ENCODE data around the gene EHD4.

The EHD4 gene

DNA sequence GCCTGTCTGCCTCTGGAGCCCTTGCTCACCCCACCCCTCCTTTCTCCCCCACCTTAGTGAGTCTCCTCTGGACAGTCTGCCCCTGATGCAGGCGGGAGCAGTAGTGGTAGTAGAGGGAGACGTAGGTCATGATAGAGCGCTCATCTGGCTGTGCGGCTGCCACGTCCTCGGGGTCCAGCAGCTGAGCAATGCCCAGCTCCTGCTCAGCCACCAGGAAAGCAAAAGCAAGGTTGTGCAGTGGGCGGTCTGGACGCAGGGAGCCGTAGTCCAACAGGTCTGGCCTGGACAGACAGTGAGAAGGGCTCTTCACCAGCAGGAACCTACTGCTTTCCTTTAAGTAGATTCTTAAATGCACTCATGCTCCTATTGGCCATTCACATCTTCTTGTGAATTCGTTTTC lies 85.2 kb downstream of the EHD4 start:
- TF ChIP-seq POLR2AphosphoS5 (IDR thresholded peaks at IDR 0.05; ENCODE audit: low read depth, low read length) (no peak), POLR2A (IDR thresholded peaks at IDR 0.05; ENCODE audit: low read depth, low read length) (no peak), TAF1 (IDR thresholded peaks at IDR 0.05; ENCODE audit: borderline replicate concordance, low read depth, low read length) (no peak)
- DNase-seq (ENCODE audit: insufficient read length) (no peak), FAIRE-seq (no peak)

DNA sequence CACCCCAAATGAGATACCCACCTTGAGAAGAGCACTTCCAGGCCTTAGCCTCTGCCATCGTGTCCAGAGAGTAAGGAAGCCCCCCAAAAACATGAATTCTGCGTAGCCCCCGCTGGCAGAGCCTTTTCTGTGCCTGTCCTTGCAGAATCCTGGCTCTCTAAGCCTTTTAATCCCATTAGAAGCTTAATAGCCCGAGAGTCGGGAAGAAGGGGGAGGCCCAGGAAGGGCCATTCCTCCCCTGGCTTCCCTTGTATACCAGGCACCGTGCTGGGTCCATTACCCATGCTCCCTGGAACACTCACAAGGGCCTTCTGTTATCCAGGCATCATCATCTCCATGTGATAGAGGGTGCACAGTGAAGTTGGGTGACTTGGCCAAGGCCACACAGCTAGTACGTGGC lies 85.6 kb downstream of the EHD4 start:
- DNase-seq (ENCODE audit: insufficient read length) (no peak), FAIRE-seq (no peak)
- TF ChIP-seq POLR2A (IDR thresholded peaks at IDR 0.05; ENCODE audit: low read depth, low read length) (no peak), TAF1 (IDR thresholded peaks at IDR 0.05; ENCODE audit: borderline replicate concordance, low read depth, low read length) (no peak), POLR2AphosphoS5 (IDR thresholded peaks at IDR 0.05; ENCODE audit: low read depth, low read length) (no peak)

DNA sequence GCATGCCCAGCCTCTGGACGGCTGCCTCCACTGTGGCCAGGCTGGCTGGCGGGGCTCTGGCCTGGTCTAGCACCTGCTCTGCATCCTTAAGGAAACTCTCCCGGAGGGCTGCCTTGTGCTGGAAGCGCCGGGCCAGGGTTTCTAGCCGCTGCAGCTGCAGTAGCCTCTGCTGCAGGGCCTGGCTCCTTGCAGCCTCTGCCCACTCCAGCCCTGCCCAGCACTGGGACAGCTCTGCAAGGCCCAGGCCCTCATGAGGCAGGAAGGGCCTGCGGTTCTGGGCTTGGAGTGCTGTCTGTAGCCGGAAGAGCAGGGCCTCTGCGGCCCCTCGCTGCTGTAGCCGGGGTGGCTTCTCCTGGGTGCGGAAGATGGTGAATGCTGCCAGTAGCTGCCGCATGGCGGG lies 86.5 kb downstream of the EHD4 start:
- DNase-seq (ENCODE audit: insufficient read length) = no peak
- no peak for FAIRE-seq
- no peak for TF ChIP-seq TAF1 (IDR thresholded peaks at IDR 0.05; ENCODE audit: borderline replicate concordance, low read depth, low read length)
- TF ChIP-seq POLR2AphosphoS5 (IDR thresholded peaks at IDR 0.05; ENCODE audit: low read depth, low read length) = no peak
- no peak for TF ChIP-seq POLR2A (IDR thresholded peaks at IDR 0.05; ENCODE audit: low read depth, low read length)

DNA sequence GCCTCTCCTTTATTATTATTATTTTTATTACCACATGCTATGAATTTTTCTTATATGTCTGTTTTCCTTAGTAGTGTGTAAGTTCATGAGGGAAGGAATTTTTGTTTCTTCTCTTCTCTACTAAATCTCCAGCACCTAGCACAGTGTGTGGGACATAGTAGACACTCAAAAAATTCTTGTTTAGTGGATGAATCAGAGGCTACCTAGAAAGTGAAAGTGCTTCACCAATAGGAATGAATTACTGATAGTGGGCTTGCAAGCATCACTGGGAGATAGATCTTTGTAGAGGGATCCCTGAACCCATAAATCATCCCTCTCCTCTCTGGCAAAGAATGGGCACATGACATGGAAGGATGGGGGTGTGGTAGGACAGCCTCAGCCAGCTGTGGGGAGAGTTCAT lies 87.0 kb downstream of the EHD4 start:
- no peak for DNase-seq (ENCODE audit: insufficient read length)
- TF ChIP-seq POLR2A (IDR thresholded peaks at IDR 0.05; ENCODE audit: low read depth, low read length) (no peak), TAF1 (IDR thresholded peaks at IDR 0.05; ENCODE audit: borderline replicate concordance, low read depth, low read length) (no peak), POLR2AphosphoS5 (IDR thresholded peaks at IDR 0.05; ENCODE audit: low read depth, low read length) (no peak)
- no peak for FAIRE-seq

DNA sequence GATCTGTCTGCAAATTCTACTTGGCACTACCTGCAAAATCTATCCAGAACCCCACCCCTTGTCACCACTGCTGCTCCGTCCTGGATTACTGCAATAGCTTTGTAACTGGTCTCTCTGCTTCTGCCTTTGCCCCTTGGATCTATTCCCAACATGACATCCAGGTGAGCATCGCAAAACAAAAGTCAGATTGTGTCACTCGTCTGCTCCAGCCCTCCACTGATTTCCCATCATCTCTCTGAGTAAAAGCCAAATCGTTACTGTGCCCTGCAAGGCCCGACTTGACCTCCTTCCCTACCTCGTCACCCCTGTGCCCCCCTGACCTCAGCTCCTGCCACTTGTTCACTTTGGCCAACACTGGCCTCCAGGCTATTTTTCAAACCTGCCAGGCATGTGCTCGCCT lies 87.9 kb downstream of the EHD4 start:
- TF ChIP-seq POLR2AphosphoS5 (IDR thresholded peaks at IDR 0.05; ENCODE audit: low read depth, low read length) = no peak
- no peak for TF ChIP-seq POLR2A (IDR thresholded peaks at IDR 0.05; ENCODE audit: low read depth, low read length)
- TF ChIP-seq TAF1 (IDR thresholded peaks at IDR 0.05; ENCODE audit: borderline replicate concordance, low read depth, low read length) = no peak
- FAIRE-seq (no peak), DNase-seq (ENCODE audit: insufficient read length) (no peak)

DNA sequence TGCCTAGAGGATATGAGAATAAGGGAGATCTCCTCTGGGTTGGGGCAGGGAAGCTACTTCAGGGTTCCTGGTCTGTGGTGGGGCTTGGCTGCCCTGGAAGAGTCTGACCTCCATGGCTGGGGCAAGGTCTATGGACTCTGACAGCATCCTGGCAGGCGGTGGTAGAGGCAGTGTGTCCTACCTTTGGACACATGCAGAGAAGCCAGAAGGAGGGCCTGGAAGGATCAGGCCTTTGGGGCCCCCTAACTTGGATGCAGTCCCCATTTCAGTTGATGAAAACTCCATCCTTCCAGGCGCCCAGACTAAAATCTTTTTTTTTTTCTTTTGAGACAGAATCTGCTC lies 88.9 kb downstream of the EHD4 start:
- DNase-seq (ENCODE audit: insufficient read length) (no peak), FAIRE-seq (no peak)
- no peak for TF ChIP-seq TAF1 (IDR thresholded peaks at IDR 0.05; ENCODE audit: borderline replicate concordance, low read depth, low read length)
- TF ChIP-seq POLR2A (IDR thresholded peaks at IDR 0.05; ENCODE audit: low read depth, low read length) = no peak
- TF ChIP-seq POLR2AphosphoS5 (IDR thresholded peaks at IDR 0.05; ENCODE audit: low read depth, low read length) = no peak

DNA sequence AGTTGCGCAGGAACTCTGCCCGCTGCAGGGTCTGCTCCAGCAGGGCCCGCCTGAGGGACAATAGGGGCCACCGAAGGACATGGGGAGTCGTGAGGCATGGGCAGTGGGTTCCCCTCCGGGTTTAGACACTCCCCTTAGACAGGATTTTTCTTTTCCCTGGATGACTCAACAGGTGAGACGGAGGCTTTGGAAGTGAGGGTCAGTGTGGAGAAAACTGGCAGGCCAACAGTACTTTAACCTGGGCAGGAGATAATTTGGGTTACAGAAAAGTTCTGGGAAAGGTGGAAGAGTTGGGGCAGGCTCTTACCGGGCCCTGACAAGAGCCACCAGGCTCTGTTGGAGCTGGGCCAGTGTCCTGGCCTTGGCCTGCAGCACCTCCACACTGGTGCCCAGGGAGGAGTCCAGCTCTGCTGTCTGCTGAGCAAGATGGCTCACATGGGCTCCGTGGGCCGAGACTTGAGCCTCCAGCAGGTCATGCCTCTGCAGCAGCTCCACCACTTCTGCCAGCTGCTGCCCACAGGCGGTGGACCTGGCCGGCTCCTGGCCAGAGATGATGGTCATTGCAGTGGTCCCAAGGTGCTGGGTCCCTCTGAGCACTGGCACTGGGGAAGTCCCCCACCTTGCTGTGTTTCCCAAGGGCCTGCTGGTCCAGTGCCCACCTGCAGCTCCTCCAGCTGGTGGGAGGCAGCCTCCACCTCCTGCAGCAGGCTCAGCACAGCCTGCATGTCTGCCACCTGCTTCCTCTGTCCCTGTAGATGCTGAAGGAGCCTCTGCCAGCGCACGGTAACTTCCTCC lies 89.5 kb downstream of the EHD4 start:
- FAIRE-seq (no peak), DNase-seq (ENCODE audit: insufficient read length) (no peak)
- no peak for TF ChIP-seq POLR2A (IDR thresholded peaks at IDR 0.05; ENCODE audit: low read depth, low read length)
- no peak for TF ChIP-seq TAF1 (IDR thresholded peaks at IDR 0.05; ENCODE audit: borderline replicate concordance, low read depth, low read length)
- TF ChIP-seq POLR2AphosphoS5 (IDR thresholded peaks at IDR 0.05; ENCODE audit: low read depth, low read length) = no peak

DNA sequence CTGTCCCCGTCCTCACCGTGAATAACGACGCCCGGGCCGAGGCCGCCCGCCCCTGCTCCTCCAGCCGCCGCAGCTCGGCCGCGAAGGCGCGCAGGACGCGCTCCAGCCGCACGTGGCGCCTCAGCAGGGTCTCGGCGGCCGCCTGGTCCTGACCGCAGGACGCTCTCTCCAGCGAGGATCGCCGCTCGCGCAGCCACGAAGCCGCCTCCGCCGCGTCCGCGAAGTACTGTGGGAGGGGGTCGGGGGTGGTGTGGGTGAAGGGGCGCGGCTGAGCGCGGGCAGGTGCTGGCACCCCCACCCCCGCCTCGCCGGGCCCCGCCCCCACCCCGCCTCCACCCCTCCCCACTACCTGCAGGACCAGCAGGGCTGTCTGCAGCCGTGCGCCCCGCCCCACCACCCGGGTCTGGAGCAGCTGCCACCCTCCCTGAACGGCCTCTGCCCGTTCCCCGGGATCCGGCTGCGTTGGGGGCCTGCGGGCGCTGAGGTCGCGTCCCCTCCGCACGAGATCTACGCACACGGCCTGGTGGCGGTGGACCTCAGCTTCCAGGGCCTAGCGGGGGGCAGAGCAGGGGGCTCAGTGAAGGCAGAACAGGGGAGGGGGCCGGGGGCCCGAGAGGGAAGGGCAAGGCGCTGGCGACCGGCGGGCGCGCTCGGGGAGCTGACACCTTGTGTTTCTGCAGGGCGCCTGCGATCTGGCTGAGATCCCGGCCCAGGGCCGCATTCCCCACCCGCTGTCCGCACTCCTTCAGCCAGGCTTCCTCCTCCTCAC lies 90.3 kb downstream of the EHD4 start:
- TF ChIP-seq TAF1 (IDR thresholded peaks at IDR 0.05; ENCODE audit: borderline replicate concordance, low read depth, low read length) (no peak), POLR2AphosphoS5 (IDR thresholded peaks at IDR 0.05; ENCODE audit: low read depth, low read length) (no peak)
- no peak for FAIRE-seq
- DNase-seq (ENCODE audit: insufficient read length) = no peak

DNA sequence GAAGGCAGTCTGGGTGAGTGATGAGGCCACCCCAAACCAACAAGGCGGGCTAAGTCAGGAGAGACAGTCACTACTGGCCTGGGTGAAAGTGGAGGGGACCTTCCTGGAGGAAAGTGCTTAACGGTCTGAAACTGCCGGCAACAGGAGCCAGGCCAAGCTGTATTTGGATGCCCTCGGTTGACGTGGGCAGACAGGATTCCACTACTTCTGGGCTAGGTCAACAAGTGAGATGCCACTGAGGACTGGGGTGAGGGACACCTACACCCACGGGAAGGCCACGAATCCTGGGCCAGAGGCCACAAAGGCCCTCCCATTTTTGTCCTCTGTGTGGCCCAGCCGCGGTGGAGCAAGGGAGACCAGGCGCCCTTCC lies 90.8 kb downstream of the EHD4 start:
- no peak for FAIRE-seq
- no peak for DNase-seq (ENCODE audit: insufficient read length)
- no peak for TF ChIP-seq TAF1 (IDR thresholded peaks at IDR 0.05; ENCODE audit: borderline replicate concordance, low read depth, low read length)
- TF ChIP-seq POLR2A (IDR thresholded peaks at IDR 0.05; ENCODE audit: low read depth, low read length) = no peak
- TF ChIP-seq POLR2AphosphoS5 (IDR thresholded peaks at IDR 0.05; ENCODE audit: low read depth, low read length) = no peak

DNA sequence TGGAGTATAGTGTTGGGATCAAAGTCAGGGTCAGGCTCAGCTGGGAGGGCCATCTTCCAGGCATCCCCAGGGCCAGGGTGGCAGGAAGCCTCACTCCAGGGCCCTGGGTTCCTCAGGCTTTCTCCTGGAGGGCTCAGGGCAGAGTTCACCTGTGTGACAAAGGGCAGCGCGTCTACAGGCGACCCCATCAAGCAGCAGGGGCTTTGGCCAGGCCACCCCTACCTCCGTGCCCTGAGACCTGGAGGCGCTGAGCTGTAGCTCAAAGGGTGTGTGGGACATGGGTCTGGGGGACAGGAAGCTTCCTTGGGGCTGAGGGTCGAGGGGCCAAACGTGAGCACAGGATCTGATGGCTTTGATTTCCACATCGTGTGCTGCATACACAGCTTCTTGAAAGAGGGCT lies 91.3 kb downstream of the EHD4 start:
- TF ChIP-seq TAF1 (IDR thresholded peaks at IDR 0.05; ENCODE audit: borderline replicate concordance, low read depth, low read length) (no peak), POLR2A (IDR thresholded peaks at IDR 0.05; ENCODE audit: low read depth, low read length) (no peak), POLR2AphosphoS5 (IDR thresholded peaks at IDR 0.05; ENCODE audit: low read depth, low read length) (no peak)
- FAIRE-seq = no peak
- DNase-seq (ENCODE audit: insufficient read length) = no peak

DNA sequence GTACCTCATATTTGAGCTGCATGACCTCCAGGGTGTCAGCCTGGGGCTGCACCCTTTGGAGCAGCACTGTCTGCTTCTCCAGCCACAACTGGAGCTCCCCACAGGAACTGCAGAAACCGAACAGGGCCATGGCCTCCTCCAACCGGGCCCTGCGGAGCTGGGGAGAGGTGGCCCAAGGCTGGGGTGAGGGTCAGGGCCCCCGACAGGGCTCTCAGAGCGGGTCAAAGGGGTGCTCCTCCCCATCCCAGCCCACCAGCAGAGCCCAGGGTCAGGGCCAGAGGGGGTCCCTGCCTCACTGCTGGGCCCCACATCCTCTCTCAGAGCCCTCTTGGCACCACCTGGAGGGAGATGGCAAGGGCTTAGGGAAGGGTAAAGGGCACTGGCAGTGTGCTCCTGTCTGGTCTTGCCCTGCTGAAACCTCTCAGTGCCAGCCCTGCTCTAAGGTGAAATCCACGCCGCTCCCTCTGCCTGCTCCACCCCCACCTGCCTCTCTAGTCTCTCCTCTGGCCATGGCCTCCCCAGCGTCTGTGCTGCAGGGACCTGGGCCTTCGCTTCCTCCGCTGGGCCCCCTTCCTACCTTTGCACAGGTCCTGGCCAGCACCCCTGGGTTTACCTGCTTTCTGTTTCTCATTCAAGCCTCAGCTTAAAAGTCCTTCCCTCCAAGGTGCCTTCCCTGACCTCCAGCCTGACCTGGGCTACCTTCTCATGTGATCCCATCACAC lies 92.0 kb downstream of the EHD4 start:
- FAIRE-seq = no peak

More for the DNA sequence above, 92.0 kb downstream of the EHD4 start:
- TF ChIP-seq POLR2A (IDR thresholded peaks at IDR 0.05; ENCODE audit: low read depth, low read length) (no peak), TAF1 (IDR thresholded peaks at IDR 0.05; ENCODE audit: borderline replicate concordance, low read depth, low read length) (no peak), POLR2AphosphoS5 (IDR thresholded peaks at IDR 0.05; ENCODE audit: low read depth, low read length) (no peak)
- no peak for DNase-seq (ENCODE audit: insufficient read length)

Measured in GM12892 (cell line).